HepG2 (cell line): ENCODE data around the gene DGKD. TPM values are rescaled to one million over a fixed set of nuclear protein-coding genes. Genes with fewer than 3 reads are reported as not detected.

Experiments used
- AKAP8 ChIP-seq: sonication (generic); formaldehyde crosslinking; IDR thresholded peaks from 2 replicates; pipeline ENCODE4 v1.5.1; 2020; ENCODE audit warnings: mild to moderate bottlenecking, missing genetic modification reagents
- ARID4A ChIP-seq: sonication (generic); formaldehyde crosslinking; IDR thresholded peaks from 2 replicates; pipeline ENCODE4 v1.5.0; 2020; ENCODE audit warnings: mild to moderate bottlenecking, missing genetic modification reagents, borderline replicate concordance
- ARNT2 ChIP-seq: sonication (generic); formaldehyde crosslinking; IDR thresholded peaks from 2 replicates; pipeline ENCODE4 v1.8.0; 2022; ENCODE audit warnings: mild to moderate bottlenecking, low read depth, missing genetic modification reagents, moderate library complexity
- KDM5B ChIP-seq: sonication (generic); formaldehyde crosslinking; IDR thresholded peaks from 2 replicates; pipeline ENCODE4 v1.4.0; 2020; ENCODE audit warnings: missing genetic modification reagents, mild to moderate bottlenecking, borderline replicate concordance
- KLF13 ChIP-seq: sonication (generic); formaldehyde crosslinking; IDR thresholded peaks from 2 replicates; pipeline ENCODE4 v1.4.0; 2020; ENCODE audit warnings: mild to moderate bottlenecking, missing genetic modification reagents
- MAFK ChIP-seq, 2 experiments: IDR thresholded peaks in 1 of 2; conservative IDR thresholded peaks in 1 of 2; 2 replicates each; pipeline ENCODE4 v1.6.1; 2011; ENCODE audit warnings: improper control_type of control experiment in 2 of 2, low read length in 2 of 2
- ZBTB14 ChIP-seq: sonication (generic); formaldehyde crosslinking; IDR thresholded peaks from 2 replicates; pipeline ENCODE4 v1.4.0; 2020; ENCODE audit warnings: missing genetic modification reagents
- ZNF225 ChIP-seq: sonication (generic); formaldehyde crosslinking; IDR thresholded peaks from 2 replicates; pipeline ENCODE4 v1.4.0; 2020; ENCODE audit warnings: mild to moderate bottlenecking, missing genetic modification reagents
- ZNF230 ChIP-seq: sonication (generic); formaldehyde crosslinking; IDR thresholded peaks from 2 replicates; pipeline ENCODE4 v1.4.0; 2020; ENCODE audit warnings: mild to moderate bottlenecking, missing genetic modification reagents
- ZNF276 ChIP-seq: sonication (generic); formaldehyde crosslinking; IDR thresholded peaks from 2 replicates; pipeline ENCODE4 v1.4.0; 2020; ENCODE audit warnings: mild to moderate bottlenecking, low read depth, missing genetic modification reagents
- ZNF354B ChIP-seq: sonication (generic); formaldehyde crosslinking; IDR thresholded peaks from 2 replicates; pipeline ENCODE4 v1.8.0; 2022; ENCODE audit warnings: mild to moderate bottlenecking, missing genetic modification reagents
- ZNF747 ChIP-seq: sonication (generic); formaldehyde crosslinking; IDR thresholded peaks from 2 replicates; pipeline ENCODE4 v1.8.1; 2023; ENCODE audit warnings: missing genetic modification reagents, mild to moderate bottlenecking, borderline replicate concordance
- polyA plus RNA-seq, 8 experiments: library from polyadenylated mRNA; depleted of rRNA in 3 of 8; stranded (reverse) in 7 of 8; unstranded in 1 of 8; fragments of >200 nt; fragmentation: Illumina TruSeq in 4 of 8; extraction: Trizol in 4 of 8; gene quantifications; 2 replicates each; pipeline versions ENCODE4 v1.2.1 to v1.2.3, GENCODE V29; 2011 to 2016; ENCODE audit warnings: low read depth in 4 of 8, missing spikeins in 1 of 8, mixed read lengths in 1 of 8; ENCODE audit not compliant: insufficient read depth in 1 of 8
- total RNA-seq, 5 experiments: library from RNA; depleted of rRNA; stranded (reverse); fragments of >200 nt; fragmentation: Illumina TruSeq; extraction: Trizol; gene quantifications; 2 replicates each; pipeline ENCODE4 v1.2.3, GENCODE V29; 2016; ENCODE audit warnings: low read depth in 1 of 5
- TF ChIP-seq, protein P1 (sequence below): sonication (generic); formaldehyde crosslinking; IDR thresholded peaks from 2 replicates; pipeline ENCODE4 v1.5.1; 2020; ENCODE audit warnings: mild to moderate bottlenecking, moderate library complexity, missing genetic modification reagents

Gene DGKD
- total and polyA plus RNA-seq, 2 of the 13 experiments (the other 11 are each of a cell fraction or from before 2014, with no cell fraction given), result 24.5 to 33.2 TPM

DNA sequence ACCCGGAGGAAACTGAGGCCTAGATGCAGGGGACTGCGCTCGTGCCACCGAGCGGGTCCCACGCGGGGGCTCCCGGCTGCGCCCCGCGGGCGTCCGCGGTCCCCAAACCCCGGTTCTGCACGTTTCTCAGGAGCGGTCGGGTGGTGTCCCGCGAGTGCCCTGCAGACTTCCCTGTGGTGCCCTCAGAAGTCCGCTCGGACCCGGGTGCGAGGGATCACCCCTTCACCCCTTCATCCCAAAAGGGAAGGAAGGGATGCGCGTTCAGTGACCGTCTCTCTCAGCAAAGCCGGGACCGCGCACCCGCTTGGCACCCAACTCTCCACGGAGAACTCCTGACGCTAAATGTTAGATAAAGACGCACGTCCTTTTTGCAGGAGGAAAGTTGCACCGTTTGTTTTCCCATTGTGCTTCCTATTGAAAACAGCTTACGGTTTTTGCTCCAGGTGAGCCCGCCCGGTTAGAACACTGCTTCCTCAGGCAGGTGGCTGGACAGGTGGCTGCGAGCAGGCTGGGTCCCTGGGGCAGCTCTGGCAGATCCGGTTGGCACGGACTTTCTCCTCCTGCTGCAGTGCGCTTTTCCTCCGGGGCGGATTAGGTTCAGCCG, 779 bp downstream of the DGKD start (continued):
- TF ChIP-seq ZNF747 (CRISPR knock-in tag) (no peak), ARID4A (CRISPR knock-in tag) (no peak), KDM5B (CRISPR knock-in tag) (peak; percentile 39; the same call in 1 of the 2 replicates), ZNF354B (no peak), ARNT2 (CRISPR knock-in tag) (peak; percentile 34; the same call in 1 of the 2 replicates), KLF13 (no peak), ZNF276 (CRISPR knock-in tag) (0 out of 2 replicates have a peak, but pooled peaks have one; percentile 46), ZNF225 (CRISPR knock-in tag) (peak; percentile 27; the same call in 1 of the 2 replicates), ZBTB14 (CRISPR knock-in tag) (peak; percentile 63), ZNF230 (CRISPR knock-in tag) (no peak), MAFK (conservative IDR thresholded peaks at IDR 0.05 in 1 of 2, IDR thresholded peaks at IDR 0.05 in 1 of 2; ENCODE audit: low read length in 2 of 2) (no peak), AKAP8 (no peak)
- TF ChIP-seq, protein P1, sequence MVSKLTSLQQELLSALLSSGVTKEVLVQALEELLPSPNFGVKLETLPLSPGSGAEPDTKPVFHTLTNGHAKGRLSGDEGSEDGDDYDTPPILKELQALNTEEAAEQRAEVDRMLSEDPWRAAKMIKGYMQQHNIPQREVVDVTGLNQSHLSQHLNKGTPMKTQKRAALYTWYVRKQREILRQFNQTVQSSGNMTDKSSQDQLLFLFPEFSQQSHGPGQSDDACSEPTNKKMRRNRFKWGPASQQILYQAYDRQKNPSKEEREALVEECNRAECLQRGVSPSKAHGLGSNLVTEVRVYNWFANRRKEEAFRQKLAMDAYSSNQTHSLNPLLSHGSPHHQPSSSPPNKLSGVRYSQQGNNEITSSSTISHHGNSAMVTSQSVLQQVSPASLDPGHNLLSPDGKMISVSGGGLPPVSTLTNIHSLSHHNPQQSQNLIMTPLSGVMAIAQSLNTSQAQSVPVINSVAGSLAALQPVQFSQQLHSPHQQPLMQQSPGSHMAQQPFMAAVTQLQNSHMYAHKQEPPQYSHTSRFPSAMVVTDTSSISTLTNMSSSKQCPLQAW (CRISPR knock-in tag), result 0 out of 2 replicates have a peak, but pooled peaks have one; percentile 36
